Measurements from ENCODE around the gene BLACAT1. TPM values are rescaled to one million over a fixed set of nuclear protein-coding genes. Genes with fewer than 3 reads are reported as not detected.
"Not testable (repeated sequence)": the region's sequence is repeated elsewhere in the genome, so short reads cannot be mapped to it uniquely, and the experiment has no call there.

BLACAT1 gene
- polyA plus RNA-seq, 1 donor: 3.6 TPM

GRCh38 chr1:205441716-205442050 is 14.2 kb downstream of the BLACAT1 start:
- no peak for DNase-seq

DNA sequence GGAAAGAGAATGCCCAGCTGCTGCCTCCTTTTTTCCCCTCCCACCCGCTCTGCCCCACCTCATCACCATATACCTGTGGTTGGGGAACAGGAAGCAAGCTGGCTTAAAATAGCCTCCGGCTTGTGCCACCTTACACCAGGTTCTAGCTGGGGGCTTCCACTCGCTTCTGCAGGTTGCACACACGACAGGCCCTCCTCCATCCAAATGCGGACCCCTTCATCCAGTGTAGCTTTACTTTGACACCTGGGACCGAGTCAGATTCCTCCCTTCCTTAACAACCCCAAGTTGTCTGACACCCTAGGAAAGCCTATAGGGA is 14.6 kb downstream of the BLACAT1 start:
- DNase-seq: no peak

DNA sequence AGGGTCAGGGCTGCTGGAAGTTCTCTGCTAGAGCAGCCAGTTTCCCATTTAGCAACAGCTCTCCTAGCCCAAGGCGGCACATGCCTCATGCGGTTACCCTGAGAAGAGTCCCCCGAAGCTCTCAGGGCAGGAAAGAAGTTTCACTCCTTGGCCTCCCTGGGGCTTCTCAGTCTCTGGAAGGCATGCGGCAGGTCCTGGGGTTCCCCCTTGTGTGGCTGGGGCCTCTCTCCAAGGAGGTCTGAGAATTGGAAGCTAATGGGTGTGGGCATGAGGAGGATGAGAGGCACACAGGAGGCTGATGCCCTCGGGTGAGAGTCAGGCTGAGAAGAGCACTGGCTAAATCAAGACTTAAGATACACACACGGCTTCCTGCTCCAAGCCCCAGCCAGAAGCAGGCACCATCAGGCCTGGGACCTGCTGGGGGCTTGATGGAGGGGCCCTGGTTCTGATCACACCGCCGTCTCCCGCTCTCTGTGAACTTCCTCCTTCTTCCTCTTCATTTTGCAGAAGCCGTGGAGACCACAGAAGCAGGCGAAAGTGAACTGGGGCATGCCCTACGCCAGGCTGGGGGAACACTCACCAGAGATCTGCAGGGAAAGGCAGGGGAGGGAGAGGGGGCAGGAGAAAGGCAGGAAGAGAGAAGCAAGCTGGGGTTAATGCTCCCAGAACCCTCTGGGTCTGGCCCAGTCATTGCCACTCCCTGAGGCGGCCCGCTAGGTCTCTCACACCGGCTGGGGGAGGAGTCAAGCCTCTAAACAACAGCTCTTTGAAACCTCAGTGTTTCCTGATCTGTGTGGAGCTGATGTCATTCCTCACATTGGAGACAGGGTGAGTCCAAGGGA is 15.1 kb downstream of the BLACAT1 start:
- DNase-seq: no peak

- no peak for DNase-seq
Observed at GRCh38 chr1:205440121-205440475, 15.7 kb downstream of the BLACAT1 start.

GRCh38 chr1:205438213-205439158 is 17.4 kb downstream of the BLACAT1 start:
- DNase-seq: peak; percentile 74

DNA sequence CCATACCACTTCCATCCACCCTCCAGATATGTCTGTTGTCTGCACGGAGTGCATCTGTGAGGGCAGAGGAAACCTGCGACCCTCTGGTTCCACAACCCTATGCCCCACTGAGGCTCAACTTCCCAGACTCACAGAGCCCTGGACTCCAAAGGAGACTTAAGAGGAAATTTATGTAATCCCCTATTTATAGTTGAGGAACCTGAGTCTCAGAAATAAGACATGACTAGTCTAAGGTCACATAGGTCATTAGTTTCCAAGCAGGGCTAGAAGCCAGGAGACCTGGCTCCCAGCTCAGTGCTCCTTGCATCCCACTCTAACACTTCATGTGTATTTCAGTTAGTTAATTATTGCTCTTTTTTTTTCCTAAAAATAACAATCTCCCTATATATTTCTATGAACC is 18.3 kb downstream of the BLACAT1 start:
- DNase-seq: no peak

- no peak for DNase-seq
Observed at GRCh38 chr1:205436776-205437410, 19.0 kb downstream of the BLACAT1 start.

DNA sequence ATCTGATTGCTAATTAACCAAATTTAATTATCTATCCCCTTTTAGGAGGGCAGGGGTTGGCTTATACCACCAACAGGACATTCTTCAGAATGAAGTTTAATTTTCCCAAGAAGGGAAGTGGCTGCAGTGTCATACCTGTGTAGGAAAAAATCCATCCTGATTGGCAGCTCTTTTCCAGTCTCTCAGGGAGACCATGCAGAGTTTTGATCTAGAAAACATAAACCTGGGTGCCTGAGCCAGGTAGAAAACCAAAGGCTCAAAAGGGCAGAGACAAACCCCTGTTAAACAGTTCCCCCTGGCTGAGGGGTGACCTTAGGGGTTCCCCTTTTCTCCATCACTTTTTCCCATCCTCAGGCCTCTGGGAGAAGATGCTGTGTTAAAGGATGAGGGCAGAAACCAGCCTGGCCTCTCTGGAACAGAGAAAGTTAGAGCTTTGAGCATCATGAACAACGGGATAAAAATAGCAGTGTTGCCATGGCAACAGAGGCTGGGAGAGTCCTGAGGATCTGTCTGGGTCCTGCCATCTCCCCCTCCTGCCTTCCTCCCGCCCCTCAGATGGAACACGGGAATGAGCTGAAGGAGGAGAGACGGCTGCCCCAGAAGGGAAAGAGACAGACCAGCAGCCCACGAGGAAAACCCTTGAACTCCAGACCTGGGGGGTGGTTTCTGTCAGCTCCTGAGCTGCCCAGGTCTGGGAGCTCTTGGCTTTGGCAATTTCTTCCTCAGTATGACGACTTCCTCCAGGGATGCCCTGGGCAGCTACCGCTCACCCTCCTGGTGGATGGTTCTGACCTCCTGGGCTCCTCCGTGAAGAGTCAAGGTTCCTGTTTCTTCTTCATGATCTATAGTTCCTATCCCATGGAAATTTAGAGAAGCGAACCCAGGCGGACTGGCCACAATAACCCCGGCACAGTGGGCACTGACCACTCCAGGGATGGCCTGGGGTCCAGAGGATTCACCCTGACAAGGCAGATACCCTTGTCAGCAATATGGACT is 20.0 kb downstream of the BLACAT1 start:
- no peak for DNase-seq

DNA sequence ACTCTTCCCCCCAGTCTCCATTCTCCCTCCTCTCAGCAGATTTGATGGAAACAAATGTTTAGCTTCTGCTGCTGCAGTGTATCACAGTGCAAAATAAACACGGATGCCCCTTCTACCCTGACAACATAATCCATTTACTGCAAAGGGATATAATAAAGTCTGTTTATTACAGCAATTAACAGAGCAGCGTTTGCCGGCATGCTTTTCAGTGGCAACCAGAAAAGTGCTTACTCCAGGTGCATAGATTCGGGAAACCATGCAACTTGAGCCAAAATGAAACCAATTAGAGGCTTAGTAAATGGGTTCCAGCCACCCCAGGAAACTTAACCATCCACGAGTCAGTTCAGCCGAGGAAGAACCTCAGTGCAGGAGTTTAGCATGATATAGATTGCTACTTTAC is 21.1 kb downstream of the BLACAT1 start:
- DNase-seq: no peak

- DNase-seq: not testable (repeated sequence)
Observed at GRCh38 chr1:205432692-205433091, 23.2 kb downstream of the BLACAT1 start.

DNA sequence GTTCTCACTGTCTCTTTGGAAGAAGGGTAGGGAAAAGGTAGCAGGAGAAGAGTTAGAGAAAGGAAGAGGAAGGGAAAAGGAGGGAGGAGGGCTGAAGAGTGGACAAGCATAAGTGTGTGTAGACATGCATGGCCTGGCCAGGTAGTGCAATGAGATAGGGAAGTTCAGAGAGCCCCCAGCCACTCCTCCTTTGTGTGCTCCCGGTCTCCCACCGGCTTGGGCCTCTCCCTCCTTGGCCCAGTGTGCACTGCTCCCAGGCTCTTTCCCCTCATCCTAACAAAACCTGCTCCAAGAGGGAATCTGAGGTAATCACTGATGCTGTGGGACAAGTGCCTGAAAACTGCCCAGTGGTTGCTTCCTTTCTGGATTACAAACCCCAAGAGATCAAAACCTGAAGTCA is 23.7 kb downstream of the BLACAT1 start:
- no peak for DNase-seq

GRCh38 chr1:205430696-205431305 is 25.0 kb downstream of the BLACAT1 start:
- DNase-seq: no peak

GRCh38 chr1:205429762-205430695 is 25.8 kb downstream of the BLACAT1 start:
- no peak for DNase-seq

- DNase-seq: no peak
Observed at GRCh38 chr1:205424901-205425600, 30.8 kb downstream of the BLACAT1 start.

GRCh38 chr1:205423814-205424399 is 31.9 kb downstream of the BLACAT1 start:
- no peak for DNase-seq

GRCh38 chr1:205422993-205423642 is 32.7 kb downstream of the BLACAT1 start:
- no peak for DNase-seq

DNA sequence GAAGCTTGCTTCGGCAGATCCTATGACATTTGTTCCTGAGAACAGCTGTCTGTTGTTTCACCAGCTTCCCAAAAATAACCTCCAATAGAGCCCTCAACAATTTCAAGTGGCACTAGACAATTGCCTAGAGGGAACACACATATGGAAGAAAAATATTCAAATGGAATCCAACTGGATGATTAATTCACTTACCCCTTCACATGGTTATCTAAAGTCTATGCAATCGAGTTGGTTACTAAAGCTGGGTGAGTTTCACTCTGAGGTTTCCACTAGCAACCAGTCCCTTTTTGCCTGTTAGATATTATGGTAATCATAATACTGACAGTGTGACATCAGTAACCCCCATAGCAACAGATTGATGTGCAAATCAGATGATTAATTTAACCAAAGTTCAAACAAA is 34.0 kb downstream of the BLACAT1 start, which contains the start of gene LEMD1:
TSS of gene LEMD1 (minus strand) at position 259 of the 400 bp plus-strand sequence. CDS start 1,520 bp downstream, outside the sequence.
- no peak for DNase-seq

DNA sequence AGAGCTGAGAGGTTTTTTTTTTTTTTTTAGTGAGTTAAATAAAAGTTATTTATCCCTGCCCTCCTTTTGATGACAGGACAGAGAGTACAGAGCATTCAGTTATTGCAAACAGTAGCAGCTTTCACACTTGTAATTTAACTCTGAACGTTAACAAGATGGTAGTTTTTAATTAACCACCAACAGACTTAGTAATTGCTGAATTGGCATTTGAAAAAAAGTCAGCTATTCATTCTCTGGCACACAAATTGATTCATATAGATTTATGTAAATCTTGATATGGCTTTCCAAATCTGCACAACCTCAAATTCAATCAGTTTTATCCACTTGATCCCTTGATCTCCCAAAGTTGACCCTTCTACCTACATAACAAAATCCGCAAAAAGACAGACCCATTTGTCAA is 34.9 kb downstream of the BLACAT1 start:
- no peak for DNase-seq

Data from left kidney (tissue), 2 donors.